K562 (cell line): Measurements from ENCODE around the gene NUP85. TPM values are rescaled to one million over a fixed set of nuclear protein-coding genes. Genes with fewer than 3 reads are reported as not detected.

ENCODE experiments used
- ATAC-seq: fragments of 200-7000 bp; cut with Tn5 transposase; 3 replicates; pipeline ENCODE4 v1.9.1; 2020; ENCODE audit warnings: moderate library complexity
- BruUV-seq: library from RNA; stranded (reverse); fragments of 400-500 nt; replicated peaks from 2 replicates; lab custom pipeline; 2021; lab: Mats Ljungman, UMichigan
- CTCF ChIA-PET: fragments of 300-600 bp; formaldehyde crosslinking; extraction: SDS; loops from one replicate; lab custom pipeline; 2021; ENCODE audit warnings: low intra/inter-chr PET ratio; lab: Yijun Ruan, JAX
- POLR2A ChIA-PET: fragments of 300-600, 350-650 bp; sonication (Branson Sonifier 250); formaldehyde crosslinking; extraction: SDS; loops from one replicate; lab custom pipeline; 2021; ENCODE audit warnings: antibody characterized with exemption, inconsistent platforms; lab: Yijun Ruan, JAX
- DNase-seq, 4 experiments: peaks; one replicate each; pipeline versions ENCODE4 v3.0.0 to v3.0.0-alpha.2; 2011 to 2018; ENCODE audit warnings: low spot score in 3 of 4, mixed read lengths in 3 of 4; ENCODE audit errors: extremely low read depth in 1 of 4
- FAIRE-seq: peaks from 2 replicates; lab custom pipeline; 2011; peaks lifted over from hg19 to GRCh38; lab: Jason Lieb, UNC
- H2AFZ ChIP-seq: 2 replicates; pipeline ENCODE4 v1.6.0; 2011; ENCODE audit warnings: low read depth, low read length, control low read depth, inconsistent platforms
- H3K27ac ChIP-seq: fragments of 200-600 bp; 3 replicates; pipeline ENCODE4 v1.8.0; 2011; ENCODE audit warnings: low read depth, mild to moderate bottlenecking, control low read depth, inconsistent platforms, low read length, moderate library complexity, mixed read lengths; ENCODE audit errors: extremely low read depth
- H3K27me3 ChIP-seq, 2 experiments: fragments of 300-600 bp in 1 of 2; 2 replicates in 1 of 2; 3 replicates in 1 of 2; pipeline versions ENCODE4 v1.6.0 to v1.8.0; 2011; ENCODE audit warnings: inconsistent platforms in 2 of 2, low read length in 2 of 2, mild to moderate bottlenecking in 1 of 2, mixed read lengths in 1 of 2, moderate library complexity in 1 of 2; ENCODE audit not compliant: control insufficient read depth in 2 of 2, insufficient read depth in 2 of 2
- H3K36me3 ChIP-seq: fragments of 300-600 bp; 3 replicates; pipeline ENCODE4 v1.8.0; 2011; ENCODE audit warnings: mild to moderate bottlenecking, low read length, inconsistent platforms; ENCODE audit not compliant: control insufficient read depth, insufficient read depth
- H3K4me1 ChIP-seq, 2 experiments: fragments of 200-600 bp in 1 of 2; replicated peaks in 1 of 2; 2 replicates in 1 of 2; 3 replicates in 1 of 2; pipeline versions ENCODE4 v1.5.1 to v1.8.0; 2011; ENCODE audit warnings: inconsistent platforms in 2 of 2, low read length in 2 of 2, mild to moderate bottlenecking in 1 of 2, mixed read lengths in 1 of 2, moderate library complexity in 1 of 2; ENCODE audit not compliant: control insufficient read depth in 2 of 2, insufficient read depth in 2 of 2
- H3K4me2 ChIP-seq: 2 replicates; pipeline ENCODE4 v1.6.1; 2011; ENCODE audit warnings: low read length, control low read depth, inconsistent platforms, mixed read lengths; ENCODE audit not compliant: insufficient read depth
- H3K4me3 ChIP-seq: fragments of 200-600 bp; sonication (generic), shearing (Covaris generic); 2 replicates; pipeline ENCODE4 v1.5.1; 2016; ENCODE audit warnings: control low read depth, inconsistent platforms
- H3K79me2 ChIP-seq: fragments of 200-600 bp; 3 replicates; pipeline ENCODE4 v1.8.0; 2011; ENCODE audit warnings: low read length, inconsistent platforms; ENCODE audit not compliant: control insufficient read depth, insufficient read depth
- H3K9ac ChIP-seq, 2 experiments: 2 replicates each; pipeline versions ENCODE4 v1.6.0 to v1.6.1; 2011; ENCODE audit warnings: low read depth in 2 of 2, low read length in 2 of 2, control low read depth in 1 of 2, inconsistent platforms in 1 of 2, mild to moderate bottlenecking in 1 of 2, mixed read lengths in 1 of 2; ENCODE audit not compliant: insufficient read depth in 1 of 2
- H3K9me1 ChIP-seq: one replicate; pipeline ENCODE4 v1.6.0; 2011; ENCODE audit warnings: inconsistent platforms, mild to moderate bottlenecking, low read length, moderate library complexity; ENCODE audit not compliant: control insufficient read depth, insufficient read depth
- H3K9me3 ChIP-seq: replicated peaks from 2 replicates; pipeline ENCODE4 v1.5.1; 2011; ENCODE audit warnings: low read depth, low read length, inconsistent platforms; ENCODE audit not compliant: control insufficient read depth, insufficient read depth
- H4K20me1 ChIP-seq: replicated peaks from 2 replicates; pipeline ENCODE4 v1.6.1; 2011; ENCODE audit warnings: low read length, inconsistent platforms, mixed read lengths; ENCODE audit not compliant: control insufficient read depth, insufficient read depth
- ADNP ChIP-seq: fragments of 200-800 bp; sonication (Bioruptor generic); IDR thresholded peaks from 2 replicates; pipeline ENCODE4 v1.6.1; 2016; ENCODE audit warnings: missing genetic modification characterization, missing compliant biosample characterization
- CBX1 ChIP-seq: sonication (generic); IDR thresholded peaks from 2 replicates; pipeline ENCODE4 v1.6.1; 2016; ENCODE audit warnings: antibody characterized with exemption, low read depth, mild to moderate bottlenecking
- ESRRB ChIP-seq: fragments of 250-450 bp; sonication (Bioruptor Pico); IDR thresholded peaks from 2 replicates; pipeline ENCODE4 v1.5.0; 2020; ENCODE audit warnings: mild to moderate bottlenecking, moderate library complexity, borderline replicate concordance
- EZH2 ChIP-seq: IDR thresholded peaks from 2 replicates; pipeline ENCODE4 v1.6.1; 2012; ENCODE audit warnings: low read depth, mild to moderate bottlenecking, inconsistent platforms, low read length, borderline replicate concordance
- FOXA3 ChIP-seq, 2 experiments: fragments of 450-650 bp in 1 of 2; sonication (generic) in 1 of 2; formaldehyde crosslinking; IDR thresholded peaks in 1 of 2; conservative IDR thresholded peaks in 1 of 2; 2 replicates each; pipeline versions ENCODE4 v1.4.0 to v1.8.0; 2020 to 2022; ENCODE audit warnings: mild to moderate bottlenecking in 2 of 2, missing genetic modification reagents in 1 of 2
- HIVEP1 ChIP-seq: fragments of 250-450 bp; sonication (Bioruptor Pico); IDR thresholded peaks from 2 replicates; pipeline ENCODE4 v1.4.0; 2020; ENCODE audit warnings: mild to moderate bottlenecking
- KDM5B ChIP-seq: fragments of 200-600 bp; sonication (generic); IDR thresholded peaks from 2 replicates; pipeline ENCODE4 v1.6.1; 2012; ENCODE audit warnings: low read depth, mild to moderate bottlenecking, moderate library complexity, low read length, control low read depth, inconsistent platforms; ENCODE audit not compliant: insufficient replicate concordance
- MLX ChIP-seq, 2 experiments: fragments of 450-650 bp in 1 of 2; sonication (generic) in 1 of 2; formaldehyde crosslinking; conservative IDR thresholded peaks; 2 replicates each; pipeline versions ENCODE4 v1.4.0 to v1.8.1; 2020 to 2022; ENCODE audit warnings: mild to moderate bottlenecking in 1 of 2, missing genetic modification reagents in 1 of 2
- RNF2 ChIP-seq: sonication (generic); IDR thresholded peaks from 2 replicates; pipeline ENCODE4 v1.6.1; 2016
- SREBF2 ChIP-seq: sonication (generic); formaldehyde crosslinking; IDR thresholded peaks from 2 replicates; pipeline ENCODE4 v1.4.0; 2020; ENCODE audit warnings: mild to moderate bottlenecking, missing genetic modification reagents
- ZFX ChIP-seq: sonication (generic); formaldehyde crosslinking; IDR thresholded peaks from 2 replicates; pipeline ENCODE4 v1.8.0; 2022; ENCODE audit warnings: mild to moderate bottlenecking, missing genetic modification reagents, moderate library complexity
- ZNF3 ChIP-seq: fragments of 250-450 bp; sonication (Bioruptor Pico); IDR thresholded peaks from 2 replicates; pipeline ENCODE4 v1.5.0; 2021; ENCODE audit warnings: mild to moderate bottlenecking, moderate library complexity
- ZNF740 ChIP-seq, 3 experiments: fragments of 200-800 bp in 1 of 3; sonication (Bioruptor generic) in 1 of 3; sonication (generic) in 1 of 3; formaldehyde crosslinking in 1 of 3; IDR thresholded peaks; 2 replicates each; pipeline versions ENCODE4 v1.6.1 to v1.8.0; 2016 to 2022; ENCODE audit warnings: mild to moderate bottlenecking in 2 of 3, missing compliant biosample characterization in 2 of 3, missing genetic modification characterization in 2 of 3, missing genetic modification reagents in 1 of 3
- WGBS: fragments of 100-300 bp; shearing (Covaris generic); methylation state at CpG from one replicate; pipeline ENCODE4 v1.1.6; 2016; ENCODE audit warnings: low coverage, mixed read lengths; ENCODE audit not compliant: insufficient coverage; ENCODE audit errors: missing lambda C conversion rate; 5-methylcytosine and 5-hydroxymethylcytosine counted together
- in situ Hi-C: fragments of 300-500 bp; cut with MboI; formaldehyde crosslinking; loops from 4 replicates; pipeline ENCODE4 v1.15.0; 2018; ENCODE audit warnings: inconsistent platforms, mixed read lengths
- intact Hi-C: fragments of 100-400 bp; cut with micrococcal nuclease; formaldehyde crosslinking; loops from 2 replicates; pipeline ENCODE4 v1.14.2; 2022
- polyA plus RNA-seq, 8 experiments: library from polyadenylated mRNA; depleted of rRNA in 4 of 8; stranded (reverse) in 5 of 8; unstranded in 3 of 8; fragments of >200 nt; fragmentation: Nextera tagmentation in 2 of 8; fragmentation: Illumina TruSeq in 1 of 8; extraction: Ambion mirVana in 2 of 8; extraction: Trizol in 1 of 8; gene quantifications; 2 replicates each; pipeline versions ENCODE4 v1.2.1 to v1.2.3, GENCODE V29; 2011 to 2014; ENCODE audit warnings: inconsistent platforms in 1 of 8, missing spikeins in 1 of 8
- total RNA-seq, 7 experiments: library from RNA; depleted of rRNA in 6 of 7; stranded (reverse); fragments of >200 nt in 6 of 7; fragmentation: Illumina TruSeq in 2 of 7; extraction: Trizol in 2 of 7; gene quantifications; 2 replicates each; pipeline versions ENCODE4 v1.2.1 to v1.2.3, GENCODE V29; 2011 to 2021; ENCODE audit warnings: low replicate concordance in 1 of 7

Gene NUP85
- total and polyA plus RNA-seq, 9 of the 15 experiments (the other 6 are each of a cell fraction or from before 2014, with no cell fraction given), result 50.2 to 177 (median 110) TPM

GRCh38 chr17:75208161-75208560 lies 2.7 kb downstream of the NUP85 start:
- no peak for FAIRE-seq
- intact Hi-C loops, result no loop called here
- POLR2A ChIA-PET, result interaction anchor here (0.7 to 1.9 kb wide), 5 partner anchors 10 to 89 kb away, joined by 3 to 7 read pairs (median 6); no protein-coding TSS in a partner anchor

GRCh38 chr17:75209061-75209460 lies 3.6 kb downstream of the NUP85 start:
- in situ Hi-C loops, result no loop called here
- no TSS peak for BruUV-seq
- no peak for FAIRE-seq
- WGBS, result 89% methylated on average over 3 of the region's 3 CpGs
- Histone ChIP-seq H4K20me1 (no peaks in the 10 kb centered on the region), H3K9me1 (no peaks in the 10 kb centered on the region), H3K4me3 (no peak overlapping the region), H3K27me3 (no peaks in the 10 kb centered on the region), H3K9ac (no peak overlapping the region), H3K4me2 (no peak overlapping the region), H3K36me3 (peaks cover 54% of the 10 kb centered on the region), H3K4me1 (peaks cover 0 to 8% of the 10 kb centered on the region in 2 experiments; a peak in 2 of 5 replicates), H2AFZ (no peak overlapping the region), H3K9me3 (no peaks in the 10 kb centered on the region), H3K27ac (no peak overlapping the region), H3K79me2 (peaks cover 58% of the 10 kb centered on the region)
- TF ChIP-seq CBX1, result no peak
- TF ChIP-seq ZFX (CRISPR knock-in tag), result no peak
- no peak for TF ChIP-seq ZNF740 (CRISPR knock-in tag; IDR thresholded peaks at IDR 0.05)
- no peak for TF ChIP-seq ZNF740 (tag; IDR thresholded peaks at IDR 0.05)
- TF ChIP-seq FOXA3 (CRISPR knock-in tag; conservative IDR thresholded peaks at IDR 0.05 in 1 of 2, IDR thresholded peaks at IDR 0.05 in 1 of 2), result no peak
- TF ChIP-seq SREBF2 (CRISPR knock-in tag), result no peak
- TF ChIP-seq RNF2, result no peak
- no peak for TF ChIP-seq EZH2
- TF ChIP-seq ADNP (tag), result no peak
- ATAC-seq, result no peak
- intact Hi-C loops, result no loop called here
- ChIA-PET POLR2A (interaction anchor here (0.5 to 1.3 kb wide), 9 partner anchors 9 to 90 kb away, joined by 3 to 7 read pairs (median 3); no protein-coding TSS in a partner anchor), CTCF (no interaction called here)
- no peak for DNase-seq

More at GRCh38 chr17:75208161-75208560, 2.7 kb downstream of the NUP85 start:
- no peaks in the 10 kb centered on the region for H3K27me3 ChIP-seq
- DNase-seq (no peak), ATAC-seq (no peak)
- no peaks in the 10 kb centered on the region for H4K20me1 ChIP-seq
- H3K4me2 ChIP-seq, result no peak overlapping the region
- CTCF ChIA-PET, result no interaction called here
- WGBS, result 92% methylated on average over 9 of the region's 9 CpGs
- H3K9ac ChIP-seq, result 0 out of 4 replicates have a peak overlapping the region, but pooled peaks of 1 of the 2 experiments have one; percentile 39
- no peak overlapping the region for H3K27ac ChIP-seq
- H3K4me1 ChIP-seq, result peaks cover 0 to 12% of the 10 kb centered on the region in 2 experiments; a peak in 3 of 5 replicates
- no peak overlapping the region for H2AFZ ChIP-seq
- TF ChIP-seq MLX (CRISPR knock-in tag; conservative IDR thresholded peaks at IDR 0.05) (no peak), KDM5B (no peak), ESRRB (no peak), ZNF3 (CRISPR knock-in tag) (no peak), HIVEP1 (CRISPR knock-in tag) (no peak)
- TF ChIP-seq, all 486 proteins: peak for 0
- peaks cover 59% of the 10 kb centered on the region for H3K79me2 ChIP-seq
- H3K4me3 ChIP-seq, result no peak overlapping the region
- H3K9me3 ChIP-seq, result no peaks in the 10 kb centered on the region
- no TSS peak for BruUV-seq
- peaks cover 47% of the 10 kb centered on the region for H3K36me3 ChIP-seq
- in situ Hi-C loops, result no loop called here
- no peaks in the 10 kb centered on the region for H3K9me1 ChIP-seq
